Testis (tissue), 3 donors: ENCODE data around the gene CENATAC. TPM values are rescaled to one million over a fixed set of nuclear protein-coding genes. Genes with fewer than 3 reads are reported as not detected.

Source experiments
- DNase-seq: peaks from one replicate; pipeline ENCODE4 v3.0.0-alpha.2; 2019
- H3K27ac ChIP-seq, 2 donors: fragments of 200-600 bp; sonication (generic); one replicate each; pipeline ENCODE4 v1.5.1; 2019
- H3K27me3 ChIP-seq: fragments of 200-600 bp; sonication (generic); one replicate; pipeline ENCODE4 v1.5.1; 2019
- H3K36me3 ChIP-seq: fragments of 200-600 bp; sonication (generic); one replicate; pipeline ENCODE4 v1.5.1; 2017; ENCODE audit warnings: low read depth; ENCODE audit errors: missing control alignments
- H3K4me1 ChIP-seq: fragments of 200-600 bp; sonication (generic); one replicate; pipeline ENCODE4 v1.5.1; 2019
- H3K4me3 ChIP-seq, 2 donors: fragments of 200-600 bp; sonication (generic); one replicate each; pipeline ENCODE4 v1.5.1; 2017 to 2019
- H3K9me3 ChIP-seq: fragments of 200-600 bp; sonication (generic); one replicate; pipeline ENCODE4 v1.5.1; 2017
- POLR2A ChIP-seq: fragments of 450-650 bp; IDR thresholded peaks from one replicate; pipeline ENCODE4 v1.6.1; 2017; ENCODE audit warnings: antibody characterized with exemption, mild to moderate bottlenecking, moderate library complexity
- WGBS, 2 donors: methylation state at CpG; one replicate each; pipeline ENCODE4 v1.1.5; 2018; 5-methylcytosine and 5-hydroxymethylcytosine counted together
- intact Hi-C: fragments of 100-400 bp; cut with DNase I; formaldehyde crosslinking; loops from one replicate; pipeline ENCODE4 v1.15.1; 2023; ENCODE audit warnings: low total_unique reads
- polyA plus RNA-seq: library from polyadenylated mRNA; stranded (reverse); fragments of 350-450 nt; fragmentation: Illumina TruSeq; extraction: RNeasy Lipid Tissue Mini Kit (QIAGEN cat#74804); gene quantifications from one replicate; pipeline ENCODE4 v1.2.3, GENCODE V29; 2014; ENCODE audit warnings: low read depth, low replicate concordance; ENCODE audit not compliant: insufficient read depth
- total RNA-seq, 2 donors: library from RNA; depleted of rRNA; stranded (reverse); fragments of >200 nt; gene quantifications; one replicate each; pipeline ENCODE4 v1.2.3, GENCODE V29; 2016
- TF ChIP-seq, protein P1 (sequence below), 3 experiments: fragments of 450-650 bp in 2 of 3; fragments of 200-600 bp in 1 of 3; sonication (generic) in 1 of 3; IDR thresholded peaks; one replicate each; pipeline ENCODE4 v1.5.1; 2016 to 2019; ENCODE audit warnings: antibody characterized with exemption in 3 of 3, mild to moderate bottlenecking in 2 of 3, moderate library complexity in 1 of 3

The CENATAC gene
- total and polyA plus RNA-seq, 3 donors from 2014 or later, result 16.6 to 74.9 (median 54.8) TPM

- no peaks in the 10 kb centered on the region for H3K27me3 ChIP-seq
- WGBS, 2 donors, result 81 to 88% methylated on average over 6 of the region's 6 CpGs
- no peak for DNase-seq
- H3K4me3 ChIP-seq, result no peak overlapping the region
- H3K9me3 ChIP-seq, result no peaks in the 10 kb centered on the region
- no peak overlapping the region for H3K27ac ChIP-seq
- H3K4me1 ChIP-seq, result no peaks in the 10 kb centered on the region
- no peaks in the 10 kb centered on the region for H3K36me3 ChIP-seq
- TF ChIP-seq POLR2A, result no peak
- TF ChIP-seq, protein P1, sequence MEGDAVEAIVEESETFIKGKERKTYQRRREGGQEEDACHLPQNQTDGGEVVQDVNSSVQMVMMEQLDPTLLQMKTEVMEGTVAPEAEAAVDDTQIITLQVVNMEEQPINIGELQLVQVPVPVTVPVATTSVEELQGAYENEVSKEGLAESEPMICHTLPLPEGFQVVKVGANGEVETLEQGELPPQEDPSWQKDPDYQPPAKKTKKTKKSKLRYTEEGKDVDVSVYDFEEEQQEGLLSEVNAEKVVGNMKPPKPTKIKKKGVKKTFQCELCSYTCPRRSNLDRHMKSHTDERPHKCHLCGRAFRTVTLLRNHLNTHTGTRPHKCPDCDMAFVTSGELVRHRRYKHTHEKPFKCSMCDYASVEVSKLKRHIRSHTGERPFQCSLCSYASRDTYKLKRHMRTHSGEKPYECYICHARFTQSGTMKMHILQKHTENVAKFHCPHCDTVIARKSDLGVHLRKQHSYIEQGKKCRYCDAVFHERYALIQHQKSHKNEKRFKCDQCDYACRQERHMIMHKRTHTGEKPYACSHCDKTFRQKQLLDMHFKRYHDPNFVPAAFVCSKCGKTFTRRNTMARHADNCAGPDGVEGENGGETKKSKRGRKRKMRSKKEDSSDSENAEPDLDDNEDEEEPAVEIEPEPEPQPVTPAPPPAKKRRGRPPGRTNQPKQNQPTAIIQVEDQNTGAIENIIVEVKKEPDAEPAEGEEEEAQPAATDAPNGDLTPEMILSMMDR (IDR thresholded peaks at IDR 0.05), result no peak
- intact Hi-C loops, result no loop called here
These were observed 13.6 kb downstream of the CENATAC start for GRCh38 chr11:119011476-119012053.

DNA sequence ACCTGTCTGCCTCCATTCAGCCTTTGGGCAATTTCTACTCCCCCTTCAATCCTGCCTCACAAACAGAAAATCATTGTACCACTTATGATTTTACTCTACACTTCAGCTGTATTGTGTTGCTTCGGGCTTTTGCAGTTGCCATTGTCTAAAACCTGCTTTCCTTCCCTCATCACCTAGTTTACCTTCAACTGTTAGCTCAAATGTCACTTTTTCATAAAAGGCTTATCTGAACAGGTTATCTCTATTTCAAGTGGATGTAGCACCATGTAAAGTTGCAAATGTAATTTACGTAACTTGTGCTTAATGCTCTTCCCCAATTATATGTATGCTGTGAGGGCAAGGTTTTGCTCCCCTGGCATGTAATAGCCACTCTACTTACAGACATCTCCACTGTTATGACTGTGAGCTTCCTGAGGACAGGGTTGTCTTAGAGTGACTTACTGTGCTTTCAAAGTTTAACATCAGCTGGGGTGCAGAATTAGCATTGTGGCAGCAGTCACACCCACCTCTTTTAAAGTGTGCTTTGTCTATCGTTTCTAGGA, 14.8 kb downstream of the CENATAC start:
- no peaks in the 10 kb centered on the region for H3K27me3 ChIP-seq
- WGBS, 2 donors, result 77 to 79% methylated on average over 3 of the region's 3 CpGs
- H3K27ac ChIP-seq, result no peak overlapping the region
- H3K4me1 ChIP-seq, result peaks cover 5% of the 10 kb centered on the region
- H3K36me3 ChIP-seq, result no peaks in the 10 kb centered on the region
- no peak overlapping the region for H3K4me3 ChIP-seq
- H3K9me3 ChIP-seq, result no peaks in the 10 kb centered on the region
- TF ChIP-seq POLR2A, result no peak
- TF ChIP-seq, protein P1 (IDR thresholded peaks at IDR 0.05), result no peak
- intact Hi-C loops, result no loop called here
- no peak for DNase-seq

- TF ChIP-seq POLR2A, result no peak
- TF ChIP-seq, protein P1 (IDR thresholded peaks at IDR 0.05), result no peak
- H3K4me3 ChIP-seq, result no peak overlapping the region
- intact Hi-C loops, result no loop called here
- H3K27me3 ChIP-seq, result no peaks in the 10 kb centered on the region
- no peaks in the 10 kb centered on the region for H3K36me3 ChIP-seq
- DNase-seq, result no peak
- 91 to 95% methylated on average over 17 of the region's 17 CpGs for WGBS, 2 donors
- H3K27ac ChIP-seq, result no peak overlapping the region
- H3K9me3 ChIP-seq, result no peaks in the 10 kb centered on the region
- H3K4me1 ChIP-seq, result peaks cover 5% of the 10 kb centered on the region
These were observed 16.4 kb downstream of the CENATAC start for GRCh38 chr11:119014209-119014924.

GRCh38 chr11:119015054-119015611, 17.2 kb downstream of the CENATAC start:
- no peak overlapping the region for H3K27ac ChIP-seq
- H3K4me1 ChIP-seq, result peaks cover 13% of the 10 kb centered on the region
- no peaks in the 10 kb centered on the region for H3K9me3 ChIP-seq
- intact Hi-C loops, result no loop called here
- H3K36me3 ChIP-seq, result no peaks in the 10 kb centered on the region
- 67 to 70% methylated on average over 8 of the region's 8 CpGs for WGBS, 2 donors
- H3K4me3 ChIP-seq, result no peak overlapping the region
- DNase-seq, result no peak
- no peaks in the 10 kb centered on the region for H3K27me3 ChIP-seq
- TF ChIP-seq, protein P1 (IDR thresholded peaks at IDR 0.05), result no peak
- TF ChIP-seq POLR2A, result no peak
